Endodermal cell (in vitro differentiated cells): ENCODE measurements around the gene ARL17A. TPM values are rescaled to one million over a fixed set of nuclear protein-coding genes. Genes with fewer than 3 reads are reported as not detected.
"Not testable (repeated sequence)": the region's sequence is repeated elsewhere in the genome, so short reads cannot be mapped to it uniquely, and the experiment has no call there.

Experiments
- DNase-seq: peaks from one replicate; pipeline ENCODE4 v3.0.0-alpha.2; 2017
- H3K27ac ChIP-seq: 2 replicates; pipeline ENCODE4 v1.5.1; 2013; ENCODE audit warnings: mild to moderate bottlenecking, low read depth, low read length, moderate library complexity
- H3K27me3 ChIP-seq: 2 replicates; pipeline ENCODE4 v1.6.1; 2013; ENCODE audit warnings: mild to moderate bottlenecking, low read length, moderate library complexity; ENCODE audit not compliant: insufficient read depth, control insufficient read depth, poor library complexity, severe bottlenecking
- H3K36me3 ChIP-seq: 2 replicates; pipeline ENCODE4 v1.7.0; 2013; ENCODE audit warnings: mild to moderate bottlenecking, low read length, moderate library complexity; ENCODE audit not compliant: control insufficient read depth, insufficient read depth
- H3K4me1 ChIP-seq: one replicate; pipeline ENCODE4 v1.7.0; 2013; ENCODE audit warnings: low read length; ENCODE audit not compliant: control insufficient read depth, insufficient read depth
- H3K4me3 ChIP-seq: 2 replicates; pipeline ENCODE4 v1.5.1; 2013; ENCODE audit warnings: mild to moderate bottlenecking, low read length, moderate library complexity
- H3K9ac ChIP-seq: 2 replicates; pipeline ENCODE4 v1.6.1; 2013; ENCODE audit warnings: mild to moderate bottlenecking, low read length, moderate library complexity; ENCODE audit not compliant: poor library complexity, severe bottlenecking; ENCODE audit errors: extremely low read depth
- H3K9me3 ChIP-seq: 2 replicates; pipeline ENCODE4 v1.6.1; 2013; ENCODE audit warnings: mild to moderate bottlenecking, low read length, moderate library complexity; ENCODE audit not compliant: control insufficient read depth
- H3K27ac Mint-ChIP-seq: 2 replicates; pipeline ENCODE4 v1.8.0; 2020; ENCODE audit warnings: mixed read lengths
- H3K27me3 Mint-ChIP-seq: 2 replicates; pipeline ENCODE4 v1.8.0; 2021; ENCODE audit warnings: mild to moderate bottlenecking, mixed read lengths; ENCODE audit not compliant: insufficient read depth
- H3K36me3 Mint-ChIP-seq: 2 replicates; pipeline ENCODE4 v1.8.0; 2020; ENCODE audit warnings: low read depth, mixed read lengths
- H3K4me1 Mint-ChIP-seq: 2 replicates; pipeline ENCODE4 v1.8.0; 2020; ENCODE audit warnings: mixed read lengths
- H3K4me3 Mint-ChIP-seq: 2 replicates; pipeline ENCODE4 v1.8.0; 2020; ENCODE audit warnings: mild to moderate bottlenecking, moderate library complexity, mixed read lengths
- H3K9me3 Mint-ChIP-seq: 2 replicates; pipeline ENCODE4 v1.8.0; 2020; ENCODE audit warnings: mild to moderate bottlenecking, mixed read lengths
- WGBS, 2 experiments: methylation state at CpG; one replicate each; pipeline versions ENCODE4 v1.1.5 to v1.1.7; 2013; ENCODE audit warnings: missing lambda C conversion rate in 2 of 2, mixed read lengths in 1 of 2; ENCODE audit not compliant: insufficient coverage in 1 of 2, insufficient read length in 1 of 2; 5-methylcytosine and 5-hydroxymethylcytosine counted together
- total RNA-seq, 2 donors: library from RNA; stranded (reverse); fragmentation: NEBNext Ultra II Directional in 1 of 2; extraction: Animal tissue kit (Norgen Biotek cat#: 25700) in 1 of 2; gene quantifications; 2 replicates in 1 of 2; 3 replicates in 1 of 2; pipeline ENCODE4 v1.2.1, GENCODE V29; 2021

Gene ARL17A
- total RNA-seq, 2 donors from 2014 or later = 15.7 to 32.0 TPM

GRCh38 chr17:46617121-46617520, 37.6 kb upstream of the ARL17A start:
- no CpG with 5 or more reads among the region's 3 CpGs for WGBS, 2 experiments
- H3K27me3 Mint-ChIP-seq, H3K4me1 ChIP-seq: not testable (repeated sequence)

GRCh38 chr17:46613876-46614275, 34.4 kb upstream of the ARL17A start:
- H3K4me1 ChIP-seq, H3K4me3 Mint-ChIP-seq, H3K9me3 Mint-ChIP-seq, H3K9ac ChIP-seq, H3K9me3 ChIP-seq, H3K4me1 Mint-ChIP-seq, H3K27me3 ChIP-seq, H3K27ac ChIP-seq, DNase-seq, H3K4me3 ChIP-seq, H3K27ac Mint-ChIP-seq, H3K27me3 Mint-ChIP-seq, H3K36me3 ChIP-seq, H3K36me3 Mint-ChIP-seq: not testable (repeated sequence)
- WGBS, 2 experiments = no CpG with 5 or more reads among the region's 1 CpG

More at GRCh38 chr17:46617121-46617520, 37.6 kb upstream of the ARL17A start:
- not testable (repeated sequence) for H3K9me3 ChIP-seq, H3K36me3 ChIP-seq, H3K9me3 Mint-ChIP-seq, H3K9ac ChIP-seq, H3K4me1 Mint-ChIP-seq, DNase-seq, H3K4me3 ChIP-seq, H3K27ac Mint-ChIP-seq, H3K36me3 Mint-ChIP-seq, H3K27ac ChIP-seq, H3K27me3 ChIP-seq, H3K4me3 Mint-ChIP-seq

- not testable (repeated sequence) for H3K27me3 Mint-ChIP-seq, DNase-seq, H3K27ac ChIP-seq, H3K27me3 ChIP-seq, H3K9me3 Mint-ChIP-seq, H3K9me3 ChIP-seq, H3K4me3 Mint-ChIP-seq, H3K9ac ChIP-seq, H3K27ac Mint-ChIP-seq, H3K36me3 Mint-ChIP-seq, H3K4me3 ChIP-seq, H3K4me1 ChIP-seq, H3K36me3 ChIP-seq, H3K4me1 Mint-ChIP-seq
- no CpG with 5 or more reads among the region's 2 CpGs for WGBS, 2 experiments
These were observed 31.8 kb upstream of the ARL17A start for GRCh38 chr17:46611304-46611703.

- not testable (repeated sequence) for H3K9ac ChIP-seq
These were observed 23.6 kb upstream of the ARL17A start for GRCh38 chr17:46603125-46603524.

GRCh38 chr17:46600767-46601166, 21.3 kb upstream of the ARL17A start:
- H3K4me1 ChIP-seq, H3K36me3 Mint-ChIP-seq, H3K4me3 Mint-ChIP-seq, H3K9ac ChIP-seq, H3K4me3 ChIP-seq, H3K9me3 Mint-ChIP-seq, H3K27me3 Mint-ChIP-seq, DNase-seq, H3K4me1 Mint-ChIP-seq, H3K27me3 ChIP-seq, H3K27ac ChIP-seq, H3K9me3 ChIP-seq, H3K27ac Mint-ChIP-seq, H3K36me3 ChIP-seq: not testable (repeated sequence)
- WGBS, 2 experiments = no CpG with 5 or more reads among the region's 3 CpGs

More at GRCh38 chr17:46603125-46603524, 23.6 kb upstream of the ARL17A start:
- H3K36me3 ChIP-seq, DNase-seq, H3K9me3 ChIP-seq, H3K4me1 Mint-ChIP-seq, H3K4me3 Mint-ChIP-seq, H3K27me3 Mint-ChIP-seq, H3K27ac ChIP-seq, H3K27me3 ChIP-seq, H3K9me3 Mint-ChIP-seq, H3K27ac Mint-ChIP-seq, H3K36me3 Mint-ChIP-seq, H3K4me1 ChIP-seq, H3K4me3 ChIP-seq: not testable (repeated sequence)

- H3K4me3 Mint-ChIP-seq, H3K36me3 ChIP-seq, DNase-seq, H3K4me1 ChIP-seq, H3K9me3 ChIP-seq, H3K4me1 Mint-ChIP-seq, H3K27me3 ChIP-seq, H3K4me3 ChIP-seq, H3K27me3 Mint-ChIP-seq, H3K9me3 Mint-ChIP-seq, H3K27ac ChIP-seq, H3K27ac Mint-ChIP-seq, H3K36me3 Mint-ChIP-seq, H3K9ac ChIP-seq: not testable (repeated sequence)
- WGBS, 2 experiments = no CpG with 5 or more reads among the region's 3 CpGs
These were observed 18.9 kb upstream of the ARL17A start for GRCh38 chr17:46598344-46598931.

- H3K4me3 Mint-ChIP-seq, H3K27ac Mint-ChIP-seq, H3K27me3 Mint-ChIP-seq, H3K27ac ChIP-seq, H3K27me3 ChIP-seq, H3K9me3 ChIP-seq, H3K36me3 Mint-ChIP-seq, DNase-seq, H3K4me3 ChIP-seq, H3K4me1 Mint-ChIP-seq, H3K9ac ChIP-seq, H3K4me1 ChIP-seq, H3K9me3 Mint-ChIP-seq, H3K36me3 ChIP-seq: not testable (repeated sequence)
- no CpG with 5 or more reads among the region's 7 CpGs for WGBS, 2 experiments
These were observed 11.8 kb upstream of the ARL17A start for GRCh38 chr17:46591332-46591731.
